ENCODE results near the gene MINDY3. TPM values are rescaled to one million over a fixed set of nuclear protein-coding genes. Genes with fewer than 3 reads are reported as not detected.

MINDY3 gene
- total RNA-seq, 4 donors from 2014 or later, result 14.6 to 23.5 (median 21.3) TPM

- intact Hi-C loops (cut with DNase I; ENCODE audit: low total_unique reads), result no loop called here
- WGBS, 2 donors, result 74 to 85% methylated on average over 1 of the region's 1 CpG
Observed at GRCh38 chr10:15796762-15797161, 63.5 kb downstream of the MINDY3 start.

GRCh38 chr10:15796098-15796759 is 64.1 kb downstream of the MINDY3 start:
- no peak overlapping the region for H3K4me3 ChIP-seq (ENCODE audit: low read depth, poor library complexity, severe bottlenecking)
- TF ChIP-seq POLR2A (IDR thresholded peaks at IDR 0.05), result no peak
- DNase-seq (ENCODE audit: low spot score in 2 of 2), result no peak
- 87 to 88% methylated on average over 5 of the region's 5 CpGs for WGBS, 2 donors
- intact Hi-C loops (cut with DNase I; ENCODE audit: low total_unique reads), result no loop called here

More at GRCh38 chr10:15796762-15797161, 63.5 kb downstream of the MINDY3 start:
- DNase-seq (ENCODE audit: low spot score in 2 of 2), result no peak
- TF ChIP-seq CTCF (IDR thresholded peaks at IDR 0.05) (no peak), POLR2A (IDR thresholded peaks at IDR 0.05) (no peak)
- H3K4me3 ChIP-seq (ENCODE audit: low read depth, poor library complexity, severe bottlenecking), result no peak overlapping the region

GRCh38 chr10:15795036-15795792 is 65.1 kb downstream of the MINDY3 start:
- intact Hi-C loops (cut with DNase I; ENCODE audit: low total_unique reads), result no loop called here
- H3K4me3 ChIP-seq (ENCODE audit: low read depth, poor library complexity, severe bottlenecking), result no peak overlapping the region
- 90 to 93% methylated on average over 7 of the region's 7 CpGs for WGBS, 2 donors
- TF ChIP-seq POLR2A (IDR thresholded peaks at IDR 0.05), result no peak
- no peak for DNase-seq (ENCODE audit: low spot score in 2 of 2)

- TF ChIP-seq CTCF (IDR thresholded peaks at IDR 0.05), result no peak
Observed at GRCh38 chr10:15794569-15794968, 65.7 kb downstream of the MINDY3 start.

GRCh38 chr10:15793664-15794063 is 66.6 kb downstream of the MINDY3 start:
- no peak for DNase-seq (ENCODE audit: low spot score in 2 of 2)
- H3K4me3 ChIP-seq (ENCODE audit: low read depth, poor library complexity, severe bottlenecking), result no peak overlapping the region
- 96% methylated on average over 5 of the region's 5 CpGs for WGBS, 2 donors
- TF ChIP-seq POLR2A (IDR thresholded peaks at IDR 0.05) (no peak), CTCF (IDR thresholded peaks at IDR 0.05) (no peak)
- intact Hi-C loops (cut with DNase I; ENCODE audit: low total_unique reads), result no loop called here

More at GRCh38 chr10:15794569-15794968, 65.7 kb downstream of the MINDY3 start:
- intact Hi-C loops (cut with DNase I; ENCODE audit: low total_unique reads), result no loop called here
- H3K4me3 ChIP-seq (ENCODE audit: low read depth, poor library complexity, severe bottlenecking), result no peak overlapping the region
- no peak for DNase-seq (ENCODE audit: low spot score in 2 of 2)

- TF ChIP-seq CTCF (IDR thresholded peaks at IDR 0.05) (no peak), POLR2A (IDR thresholded peaks at IDR 0.05) (no peak)
- 97% methylated on average over 4 of the region's 4 CpGs for WGBS, 2 donors
- no peak overlapping the region for H3K4me3 ChIP-seq (ENCODE audit: low read depth, poor library complexity, severe bottlenecking)
- no peak for DNase-seq (ENCODE audit: low spot score in 2 of 2)
- intact Hi-C loops (cut with DNase I; ENCODE audit: low total_unique reads), result no loop called here
Observed at GRCh38 chr10:15792777-15793176, 67.5 kb downstream of the MINDY3 start.
